A673 (cell line): ENCODE data around the gene NEK1. TPM values are rescaled to one million over a fixed set of nuclear protein-coding genes. Genes with fewer than 3 reads are reported as not detected.
"Not testable (repeated sequence)": the region's sequence is repeated elsewhere in the genome, so short reads cannot be mapped to it uniquely, and the experiment has no call there.

Experiments
- BruUV-seq: library from RNA; stranded (reverse); fragments of 400-500 nt; replicated peaks from 2 replicates; lab custom pipeline; 2021; lab: Mats Ljungman, UMichigan
- CTCF ChIA-PET: fragments of 300-600 bp; sonication (Branson Sonifier 250); formaldehyde crosslinking; loops from one replicate; lab custom pipeline; 2022; ENCODE audit warnings: antibody characterized with exemption; lab: Charles Lee
- POLR2A ChIA-PET: fragments of 300-600 bp; sonication (Branson Sonifier 250); formaldehyde crosslinking; loops from one replicate; lab custom pipeline; 2022; ENCODE audit warnings: antibody characterized with exemption; ENCODE audit not compliant: low non-redundant PET; lab: Charles Lee
- DNase-seq: peaks from one replicate; pipeline ENCODE4 v3.0.0-alpha.2; 2015; ENCODE audit warnings: low spot score
- H3K27ac ChIP-seq: fragments of 200-600 bp; sonication (generic); 2 replicates; pipeline ENCODE4 v1.5.1; 2016; ENCODE audit warnings: mixed run types, low read depth, mild to moderate bottlenecking, mixed read lengths, antibody characterized with exemption, low read length; ENCODE audit not compliant: poor library complexity, severe bottlenecking
- H3K27me3 ChIP-seq: fragments of 200-600 bp; sonication (generic); replicated peaks from 2 replicates; pipeline ENCODE4 v1.6.1; 2017; ENCODE audit warnings: mixed run types, low read depth, mild to moderate bottlenecking, mixed read lengths, antibody characterized with exemption, low read length; ENCODE audit not compliant: insufficient read depth, poor library complexity
- H3K36me3 ChIP-seq: fragments of 200-600 bp; sonication (generic); 2 replicates; pipeline ENCODE4 v1.6.1; 2016; ENCODE audit warnings: mixed run types, mild to moderate bottlenecking, mixed read lengths, antibody characterized with exemption, low read length; ENCODE audit not compliant: insufficient read depth, poor library complexity, severe bottlenecking
- H3K4me1 ChIP-seq: fragments of 200-600 bp; sonication (generic); 2 replicates; pipeline ENCODE4 v1.6.1; 2017; ENCODE audit warnings: mixed run types, mild to moderate bottlenecking, mixed read lengths, antibody characterized with exemption, low read length; ENCODE audit not compliant: insufficient read depth, poor library complexity, severe bottlenecking
- H3K4me3 ChIP-seq: fragments of 200-600 bp; sonication (generic); 2 replicates; pipeline ENCODE4 v1.5.1; 2016; ENCODE audit warnings: low read depth, mixed run types, mild to moderate bottlenecking, mixed read lengths, low read length; ENCODE audit not compliant: poor library complexity, severe bottlenecking
- H3K9me3 ChIP-seq: fragments of 200-600 bp; sonication (generic); 2 replicates; pipeline ENCODE4 v1.6.1; 2016; ENCODE audit warnings: mixed run types, low read depth, mild to moderate bottlenecking, mixed read lengths, antibody characterized with exemption, low read length; ENCODE audit not compliant: poor library complexity, severe bottlenecking
- EZH2 ChIP-seq: fragments of 200-600 bp; sonication (generic); IDR thresholded peaks from 2 replicates; pipeline ENCODE4 v1.6.1; 2017; ENCODE audit warnings: borderline replicate concordance, low read depth, mild to moderate bottlenecking, mixed read lengths, antibody characterized with exemption, low read length; ENCODE audit not compliant: poor library complexity, severe bottlenecking
- intact Hi-C: fragments of 100-400 bp; cut with micrococcal nuclease; formaldehyde crosslinking; loops from one replicate; pipeline ENCODE4 v1.10.0; 2022; ENCODE audit not compliant: unreplicated experiment
- total RNA-seq: library from RNA; stranded (reverse); gene quantifications from 2 replicates; pipeline ENCODE4 v1.2.3, GENCODE V29; 2021
- TF ChIP-seq, protein P1 (sequence below): fragments of 300-800, 200-600 bp; sonication (generic); conservative IDR thresholded peaks from 2 replicates; pipeline ENCODE4 v1.5.1; 2017; ENCODE audit warnings: low read depth, mild to moderate bottlenecking, antibody characterized with exemption, low read length, moderate library complexity, mixed read lengths

Gene NEK1
- total RNA-seq, 1 experiment from 2014 or later, result 12.9 TPM

DNA sequence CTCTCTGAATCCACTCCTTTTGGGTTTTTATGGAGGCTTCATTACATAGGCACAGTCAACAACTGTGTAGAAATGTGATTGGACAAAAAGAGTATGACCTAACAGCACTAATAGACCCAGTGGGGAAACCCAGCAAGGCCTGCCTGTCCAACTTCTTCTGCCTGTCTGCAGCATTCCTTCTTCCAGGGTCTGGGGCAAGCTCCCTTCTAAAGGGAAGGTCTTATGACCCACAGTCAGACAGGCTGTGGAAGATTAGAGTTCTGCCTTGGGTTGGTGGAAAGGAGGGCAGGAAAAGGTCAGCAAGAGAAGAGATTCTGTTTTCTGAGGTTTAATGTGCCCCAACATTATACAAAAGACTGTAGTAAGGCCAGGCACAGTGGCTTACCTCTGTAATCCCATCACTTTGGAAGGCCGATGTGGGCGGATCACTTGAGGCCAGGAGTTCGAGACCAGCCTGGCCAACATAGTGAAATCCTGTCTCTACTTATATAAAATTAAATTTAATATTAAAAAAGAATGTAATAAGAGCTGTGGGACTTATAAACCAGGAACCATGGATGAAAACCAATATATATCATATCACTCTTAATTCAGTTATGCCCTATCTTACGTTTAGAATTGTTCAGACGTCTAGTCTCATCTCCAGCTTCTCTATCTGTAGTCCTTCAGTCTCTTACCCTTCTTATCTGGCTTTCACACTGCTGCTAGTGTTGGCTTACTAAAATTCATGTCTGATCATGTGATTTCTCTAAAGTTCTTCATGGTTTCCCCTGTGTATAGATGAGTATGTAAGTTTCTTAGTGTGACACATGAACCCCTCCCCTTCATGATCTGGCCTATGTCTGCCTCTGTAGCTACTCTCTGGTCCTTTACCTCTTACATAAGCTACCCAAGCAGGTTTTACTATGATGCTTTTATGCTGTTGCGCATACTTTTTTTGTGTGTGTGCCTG, 14.2 kb upstream of the NEK1 start:
- DNase-seq, result no peak
- CTCF ChIA-PET, result no interaction called here
- no peak overlapping the region for H3K27ac ChIP-seq
- TF ChIP-seq, protein P1, sequence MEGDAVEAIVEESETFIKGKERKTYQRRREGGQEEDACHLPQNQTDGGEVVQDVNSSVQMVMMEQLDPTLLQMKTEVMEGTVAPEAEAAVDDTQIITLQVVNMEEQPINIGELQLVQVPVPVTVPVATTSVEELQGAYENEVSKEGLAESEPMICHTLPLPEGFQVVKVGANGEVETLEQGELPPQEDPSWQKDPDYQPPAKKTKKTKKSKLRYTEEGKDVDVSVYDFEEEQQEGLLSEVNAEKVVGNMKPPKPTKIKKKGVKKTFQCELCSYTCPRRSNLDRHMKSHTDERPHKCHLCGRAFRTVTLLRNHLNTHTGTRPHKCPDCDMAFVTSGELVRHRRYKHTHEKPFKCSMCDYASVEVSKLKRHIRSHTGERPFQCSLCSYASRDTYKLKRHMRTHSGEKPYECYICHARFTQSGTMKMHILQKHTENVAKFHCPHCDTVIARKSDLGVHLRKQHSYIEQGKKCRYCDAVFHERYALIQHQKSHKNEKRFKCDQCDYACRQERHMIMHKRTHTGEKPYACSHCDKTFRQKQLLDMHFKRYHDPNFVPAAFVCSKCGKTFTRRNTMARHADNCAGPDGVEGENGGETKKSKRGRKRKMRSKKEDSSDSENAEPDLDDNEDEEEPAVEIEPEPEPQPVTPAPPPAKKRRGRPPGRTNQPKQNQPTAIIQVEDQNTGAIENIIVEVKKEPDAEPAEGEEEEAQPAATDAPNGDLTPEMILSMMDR, result no peak
- TF ChIP-seq EZH2, result no peak
- H3K4me3 ChIP-seq, result no peak overlapping the region
- no peaks in the 10 kb centered on the region for H3K27me3 ChIP-seq
- no peaks in the 10 kb centered on the region for H3K9me3 ChIP-seq
- H3K36me3 ChIP-seq, result no peaks in the 10 kb centered on the region
- intact Hi-C loops, result no loop called here
- peaks cover 9% of the 10 kb centered on the region for H3K4me1 ChIP-seq
- no TSS peak for BruUV-seq
- POLR2A ChIA-PET, result no interaction called here

DNA sequence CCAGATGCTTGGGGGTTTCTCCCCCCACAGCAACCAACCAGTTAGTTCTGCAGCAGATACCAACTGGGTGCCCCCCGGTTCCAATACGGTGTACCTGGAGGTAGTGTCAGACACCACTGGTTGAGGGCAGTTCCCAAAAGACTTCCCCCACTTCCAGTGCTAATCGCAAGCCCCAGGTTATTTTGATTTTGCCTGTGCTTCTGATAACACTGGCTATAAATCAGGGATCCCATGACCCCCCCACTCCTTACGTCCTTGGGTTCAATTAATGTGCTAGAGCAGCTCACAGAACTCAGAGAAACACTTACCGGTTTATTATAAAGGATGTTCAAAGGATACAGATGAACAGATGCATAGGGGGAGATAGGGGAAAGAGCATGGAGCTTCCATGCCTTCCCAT, 13.5 kb upstream of the NEK1 start:
- no peaks in the 10 kb centered on the region for H3K36me3 ChIP-seq
- no peak overlapping the region for H3K4me3 ChIP-seq
- H3K27ac ChIP-seq, result no peak overlapping the region
- no peaks in the 10 kb centered on the region for H3K9me3 ChIP-seq
- intact Hi-C loops, result no loop called here
- ChIA-PET CTCF (no interaction called here), POLR2A (no interaction called here)
- H3K27me3 ChIP-seq, result no peaks in the 10 kb centered on the region
- no peak for DNase-seq
- BruUV-seq, result no TSS peak
- TF ChIP-seq EZH2, result no peak
- peaks cover 9% of the 10 kb centered on the region for H3K4me1 ChIP-seq

DNA sequence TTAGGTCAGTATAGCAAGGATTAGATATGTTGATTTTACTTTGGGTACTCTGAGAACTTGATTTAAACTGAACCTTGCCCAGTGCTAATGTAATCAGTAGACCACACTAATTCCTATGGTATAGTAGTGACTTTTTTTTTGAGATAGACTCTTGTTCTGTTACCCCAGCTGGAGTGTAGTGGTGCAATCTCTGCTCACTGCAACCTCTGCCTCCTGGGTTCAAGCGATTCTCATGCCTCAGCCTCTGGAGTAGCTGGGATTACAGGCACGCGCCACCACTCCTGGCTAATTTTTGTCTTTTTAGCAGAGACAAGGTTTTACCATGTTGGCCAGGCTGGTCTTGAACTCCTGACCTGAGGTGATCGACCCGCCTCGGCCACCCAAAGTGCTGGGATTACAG, 11.6 kb upstream of the NEK1 start:
- BruUV-seq, H3K9me3 ChIP-seq, CTCF ChIA-PET, H3K4me1 ChIP-seq, DNase-seq, H3K4me3 ChIP-seq, H3K27me3 ChIP-seq, POLR2A ChIA-PET, intact Hi-C loops, H3K36me3 ChIP-seq, H3K27ac ChIP-seq: not testable (repeated sequence)

DNA sequence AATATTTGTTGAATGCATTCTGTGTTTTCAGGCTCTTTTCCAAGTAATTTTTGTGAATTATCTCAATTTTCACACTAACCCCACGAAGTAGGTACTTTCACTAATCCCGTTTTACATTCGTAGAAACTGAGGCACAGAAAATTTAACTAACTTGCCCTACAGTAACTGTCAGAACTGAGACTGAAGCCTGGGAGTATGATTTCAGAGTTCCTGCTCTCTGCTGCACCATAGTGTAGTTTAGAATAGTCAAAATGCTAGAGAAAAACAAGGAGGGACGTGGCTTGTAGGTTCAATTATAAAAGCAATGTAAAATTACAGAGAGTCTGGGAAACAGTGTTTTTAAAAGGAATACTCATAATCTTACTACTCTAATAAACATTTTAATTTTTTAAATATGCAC, 10.2 kb upstream of the NEK1 start:
- no peaks in the 10 kb centered on the region for H3K36me3 ChIP-seq
- TF ChIP-seq, protein P1, result no peak
- TF ChIP-seq EZH2, result no peak
- peaks cover 9% of the 10 kb centered on the region for H3K4me1 ChIP-seq
- BruUV-seq, result no TSS peak
- POLR2A ChIA-PET, result interaction anchor here (0.6 kb wide), 1 partner anchor 612 kb away, joined by 5 read pairs; the partner anchor contains the start of gene CBR4
- H3K27me3 ChIP-seq, result no peaks in the 10 kb centered on the region
- peak overlapping the region; percentile 88 for H3K4me3 ChIP-seq
- H3K27ac ChIP-seq, result peak overlapping the region; percentile 70
- intact Hi-C loops, result no loop called here
- CTCF ChIA-PET, result no interaction called here
- DNase-seq, result no peak
- H3K9me3 ChIP-seq, result no peaks in the 10 kb centered on the region
